DND-41 (cell line): ENCODE data around the gene LRRC27.

Source experiments
- CTCF ChIP-seq: IDR thresholded peaks from 2 replicates; pipeline ENCODE4 v1.5.1; 2012; ENCODE audit warnings: borderline replicate concordance, low read length, moderate library complexity, mild to moderate bottlenecking; ENCODE audit not compliant: poor library complexity, severe bottlenecking; ENCODE audit errors: extremely low read depth
- EZH2 ChIP-seq: IDR thresholded peaks from 3 replicates; pipeline ENCODE4 v1.6.1; 2012; ENCODE audit warnings: borderline replicate concordance, low read depth, mild to moderate bottlenecking, moderate library complexity, low read length, inconsistent platforms; ENCODE audit not compliant: severe bottlenecking

GRCh38 chr10:132389433-132390169 is 57.6 kb downstream of the LRRC27 start:
- TF ChIP-seq CTCF (no peak), EZH2 (no peak)
